NCI-H1105 treated with DMSO at 0.1 percent for 48 hours (cell line): ENCODE results near the gene CSNK2A2.

Source experiments
- DNase-seq: peaks from one replicate; lab custom pipeline; 2025; lab: John Stamatoyannopoulos, UW

CSNK2A2 gene

DNA sequence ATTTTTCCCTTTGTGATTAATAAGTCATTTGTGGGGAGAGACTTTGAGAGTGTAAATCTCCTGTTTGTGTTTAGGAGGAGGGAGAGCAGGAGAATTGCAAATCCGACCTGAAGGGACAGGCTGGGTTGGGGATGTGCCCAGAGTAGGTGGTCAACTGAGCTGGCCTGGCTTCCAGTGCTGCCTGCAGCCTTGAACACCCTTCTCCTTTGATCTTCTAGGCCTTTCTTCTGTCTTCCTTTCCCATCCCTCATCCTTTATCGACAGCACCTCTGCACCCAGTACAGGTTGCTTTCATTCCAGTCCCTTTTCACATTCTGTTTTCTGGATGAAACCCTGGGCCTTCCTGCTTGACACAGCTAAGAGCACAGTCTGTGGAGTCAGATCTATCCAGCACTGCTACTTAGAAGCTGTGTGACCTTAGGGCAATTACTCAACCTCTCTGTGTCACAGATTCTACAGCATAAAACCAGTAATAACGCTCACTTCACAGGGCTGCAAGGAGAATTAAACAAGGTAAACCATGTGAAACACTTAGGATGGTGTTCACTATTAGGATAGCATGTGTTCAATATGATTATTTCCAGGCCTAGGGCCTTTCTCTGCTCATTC is 1.0 kb upstream of the CSNK2A2 start:
- no peak for DNase-seq

DNA sequence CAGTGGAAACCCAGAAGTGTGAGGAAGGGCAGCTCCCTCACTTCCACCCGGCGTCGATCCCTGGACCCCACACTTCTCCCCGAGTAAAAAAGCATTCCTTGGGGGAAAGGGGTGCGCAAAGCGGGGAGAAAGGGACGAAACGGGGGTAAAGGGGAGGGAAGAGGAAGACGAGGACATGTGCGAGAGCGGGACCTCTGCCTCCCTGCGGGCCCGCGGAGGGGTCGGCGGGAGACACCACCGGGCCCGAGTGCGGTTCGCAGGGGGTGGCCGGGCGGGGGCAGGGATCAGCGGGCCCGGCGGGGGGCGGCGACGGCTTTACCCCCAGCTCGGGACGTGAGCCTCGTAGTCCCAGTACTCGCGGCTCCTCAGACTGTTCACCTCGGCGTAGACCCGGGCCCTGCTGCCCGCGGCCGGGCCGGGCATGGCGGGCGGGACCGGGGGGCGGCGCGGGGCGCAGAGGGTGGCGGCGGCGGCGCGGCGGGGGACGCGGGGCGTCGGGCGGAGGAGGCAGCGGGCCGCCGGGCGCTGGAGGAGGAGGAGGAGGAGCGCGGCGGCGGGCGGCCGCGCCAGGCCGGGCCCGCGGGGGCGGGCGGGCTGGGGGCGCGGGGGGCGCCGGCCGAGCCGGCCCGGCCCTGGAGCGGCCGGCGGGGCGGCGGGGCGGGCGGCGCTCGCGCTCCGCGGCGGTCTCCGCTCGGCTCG is 443 bp downstream of the CSNK2A2 start:
- DNase-seq, result no peak

DNA sequence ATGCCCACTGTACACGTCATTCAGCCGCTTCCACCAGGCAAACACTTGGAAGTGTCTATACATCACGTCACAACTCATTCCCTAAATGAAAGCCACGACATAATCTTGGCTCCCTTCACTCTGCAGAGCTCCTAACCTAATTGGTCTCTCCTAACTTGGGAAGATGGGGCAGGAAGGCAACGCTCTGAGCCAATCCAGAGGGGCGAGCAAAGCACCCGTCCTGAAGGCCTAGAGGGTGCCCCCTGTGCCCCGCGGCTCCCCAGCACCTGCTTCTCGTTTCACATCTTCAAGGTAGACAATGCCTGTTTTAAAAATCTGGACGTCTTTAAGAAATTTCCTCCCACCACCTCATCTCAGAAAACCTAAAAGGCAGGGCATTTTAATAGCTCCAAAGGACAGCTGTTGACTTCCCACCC is 1.0 kb downstream of the CSNK2A2 start:
- DNase-seq, result no peak

DNA sequence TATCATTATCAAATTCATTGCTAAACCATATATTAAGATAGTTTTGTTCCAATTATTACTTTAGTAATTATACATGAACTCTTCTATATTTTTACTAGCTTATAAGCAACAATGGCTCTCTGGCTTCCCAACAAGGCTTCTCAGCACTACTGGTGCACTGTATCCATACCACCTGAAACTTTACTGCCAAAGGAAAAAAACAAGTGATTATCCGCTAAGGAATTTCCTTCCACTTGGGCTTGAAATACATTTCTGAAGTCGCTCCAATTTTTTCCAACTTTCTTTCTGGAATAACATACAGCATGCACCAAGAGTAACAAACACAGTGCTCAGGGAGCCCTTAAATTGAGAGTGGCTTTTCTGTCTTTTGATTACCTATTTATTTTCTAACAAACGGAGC is 2.1 kb downstream of the CSNK2A2 start:
- no peak for DNase-seq

DNA sequence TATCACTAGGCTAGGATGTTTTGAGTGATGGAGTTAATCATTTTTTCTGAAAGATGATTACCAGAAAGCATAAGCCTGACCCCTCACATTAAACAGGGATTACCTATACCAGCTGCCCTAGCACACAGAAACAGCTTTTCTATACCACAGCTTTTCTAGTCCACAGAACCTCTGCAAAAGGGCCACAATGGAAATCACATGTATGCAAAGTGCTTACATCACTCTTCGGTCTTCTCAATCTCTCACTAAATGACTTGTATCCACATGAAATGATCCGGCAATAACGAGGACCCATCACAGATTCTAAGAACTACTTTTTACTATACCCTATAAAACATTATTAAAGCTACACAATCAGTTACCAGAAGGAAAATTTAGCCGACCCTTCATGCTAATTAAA is 2.6 kb downstream of the CSNK2A2 start:
- DNase-seq, result no peak

DNA sequence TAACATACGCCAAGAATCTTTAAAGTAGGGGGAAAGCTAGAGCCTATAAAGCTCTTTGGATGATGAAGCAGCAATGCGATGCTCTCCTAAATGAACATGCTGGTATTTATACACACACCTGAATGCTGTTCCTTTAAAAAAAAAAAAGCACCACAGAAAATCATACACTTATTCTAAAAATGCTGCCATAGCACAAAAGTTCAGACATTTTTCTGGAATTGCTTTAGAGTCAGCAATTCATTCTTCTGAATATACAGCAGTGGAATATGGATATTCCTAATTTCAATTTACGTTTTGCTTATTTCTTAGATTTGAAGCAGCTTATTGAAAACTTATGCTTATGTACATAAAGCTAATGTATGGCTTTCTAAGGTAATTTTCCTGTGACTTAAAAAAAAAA is 3.1 kb downstream of the CSNK2A2 start:
- DNase-seq, result no peak

DNA sequence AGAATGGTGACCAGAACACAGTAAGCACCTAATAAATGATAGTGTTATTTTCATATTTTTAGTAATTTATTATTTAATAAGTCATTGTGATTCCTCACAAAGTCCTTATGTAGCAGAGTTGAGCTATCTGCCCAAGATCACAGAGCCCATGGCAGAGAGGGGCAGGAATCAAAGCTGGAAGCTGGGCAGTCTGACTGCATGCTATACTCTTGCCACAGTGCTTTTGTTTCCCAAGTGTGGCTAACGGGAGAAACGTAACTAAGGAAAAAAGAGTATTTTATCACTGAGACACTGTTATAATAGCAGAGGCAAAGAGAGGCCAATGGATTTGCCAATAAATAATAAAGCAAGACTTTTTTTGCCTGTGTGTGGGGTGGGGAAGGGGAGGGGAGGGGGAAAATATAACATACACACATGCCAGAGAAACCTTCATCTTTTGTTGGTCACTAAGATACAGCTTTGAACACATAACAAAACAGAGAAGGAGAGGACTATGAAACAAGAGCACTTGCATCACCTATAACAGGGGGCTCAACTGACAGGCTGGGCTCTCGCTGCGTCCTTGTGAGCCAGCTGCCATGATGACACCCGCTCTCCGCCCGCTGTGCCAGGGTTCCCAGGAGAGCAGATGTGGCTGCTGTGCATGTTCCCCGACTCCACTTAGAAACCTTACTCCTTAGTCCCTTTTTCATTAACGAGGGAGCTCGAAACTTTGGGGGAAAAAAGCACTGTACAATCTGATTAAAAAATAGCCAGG is 10.1 kb downstream of the CSNK2A2 start:
- no peak for DNase-seq

DNA sequence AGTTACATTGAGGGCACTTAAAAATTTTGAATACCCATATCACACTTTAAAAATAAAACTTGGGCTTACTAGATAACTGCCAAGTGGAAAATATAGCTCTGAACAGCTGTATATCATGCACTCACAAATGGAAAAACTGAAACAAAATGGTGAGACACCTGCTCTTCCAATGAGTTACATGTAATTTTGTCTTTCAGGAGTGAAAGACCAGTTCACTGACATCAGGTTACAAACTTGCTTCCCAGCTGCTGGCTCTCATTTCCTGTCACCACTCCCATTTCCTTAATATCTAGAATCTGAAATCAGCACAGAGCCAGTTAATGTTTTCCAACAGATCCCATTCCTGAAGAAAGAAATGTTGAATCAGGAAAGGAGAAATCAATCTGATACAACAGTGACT is 10.8 kb downstream of the CSNK2A2 start:
- no peak for DNase-seq

DNA sequence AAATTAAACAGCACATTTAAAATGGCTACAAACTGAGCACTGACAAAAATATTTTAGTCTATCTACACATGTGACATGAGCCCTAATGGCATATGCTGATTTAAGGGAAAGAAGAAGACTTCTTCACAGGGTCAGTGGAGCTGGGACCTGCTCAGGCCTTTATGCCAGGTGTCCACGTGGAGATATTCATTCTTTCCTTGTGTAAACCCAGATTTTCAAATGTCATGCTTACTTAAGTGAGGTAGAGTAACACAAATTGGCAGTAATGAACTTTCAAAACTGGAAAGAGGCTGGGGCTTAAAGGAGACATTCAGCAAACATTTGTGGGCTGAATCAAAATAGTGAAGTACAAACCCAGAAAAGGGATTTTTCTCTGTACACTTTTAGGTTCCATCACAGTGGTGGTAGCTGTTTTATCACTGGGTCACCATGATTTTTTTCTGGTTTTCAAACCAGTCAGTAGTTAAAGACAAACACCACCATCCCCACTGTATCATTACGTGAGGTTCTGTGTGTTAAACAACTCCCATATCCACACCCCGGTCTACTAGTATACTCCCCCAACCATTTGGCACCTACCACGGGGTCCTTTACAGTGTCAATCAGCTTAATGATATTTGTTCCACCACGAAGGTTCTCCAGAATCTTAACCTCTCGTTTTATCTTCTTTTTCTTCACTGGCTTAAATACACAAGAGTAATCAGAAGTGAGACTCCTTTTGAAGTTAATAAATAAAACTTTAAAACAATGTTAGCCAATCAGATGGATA is 11.5 kb downstream of the CSNK2A2 start:
- no peak for DNase-seq

DNA sequence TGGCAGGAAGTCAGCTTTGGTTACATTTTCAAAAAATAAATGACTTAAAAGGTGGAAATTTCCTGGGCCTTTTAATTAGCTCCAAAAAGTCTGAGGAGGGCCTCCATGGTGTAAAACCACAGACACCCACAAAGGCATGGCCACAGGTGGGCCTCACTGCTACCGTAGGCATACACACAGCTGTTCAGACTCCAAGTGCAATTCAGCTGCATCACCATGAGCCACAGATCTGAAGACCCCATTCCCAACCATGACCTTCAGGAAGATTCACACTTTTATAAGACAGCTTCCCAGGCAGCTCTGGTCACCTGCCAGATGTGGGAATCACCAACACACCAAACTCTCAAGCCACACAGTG is 20.6 kb downstream of the CSNK2A2 start:
- DNase-seq, result no peak

DNA sequence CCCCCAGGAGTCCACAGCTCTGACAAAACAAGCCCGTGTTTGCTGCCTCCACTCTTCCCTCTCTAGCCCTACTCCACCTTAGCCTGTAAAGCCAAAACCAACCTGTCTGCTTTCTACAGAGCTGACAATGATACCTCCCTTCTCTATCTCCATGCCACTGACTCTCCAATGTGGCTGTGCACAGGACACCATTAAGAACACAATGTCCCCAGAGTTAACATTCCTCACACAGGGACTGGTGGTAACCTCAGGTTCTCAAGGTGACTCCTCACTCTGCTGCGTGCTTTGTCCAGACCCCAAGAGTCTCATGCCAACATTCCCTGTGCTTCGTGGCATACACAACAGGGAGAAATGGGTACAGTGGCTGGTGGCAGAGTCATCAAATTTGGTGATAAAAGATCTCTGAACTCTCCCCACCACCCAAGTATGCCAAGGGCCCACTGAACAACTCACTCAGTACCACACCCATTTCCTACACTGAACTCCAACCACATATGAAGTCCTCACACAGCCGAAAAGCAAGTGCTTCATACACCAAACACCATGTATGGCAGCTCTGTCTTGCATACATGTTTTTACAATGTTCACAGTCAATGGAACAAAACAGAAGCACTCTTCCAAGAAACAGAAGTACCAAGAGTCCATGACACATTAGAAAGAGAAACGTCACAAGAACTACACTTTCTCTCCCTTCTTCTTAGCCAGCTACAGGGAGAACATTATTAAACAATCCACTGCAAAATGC is 21.1 kb downstream of the CSNK2A2 start:
- DNase-seq, result no peak

DNA sequence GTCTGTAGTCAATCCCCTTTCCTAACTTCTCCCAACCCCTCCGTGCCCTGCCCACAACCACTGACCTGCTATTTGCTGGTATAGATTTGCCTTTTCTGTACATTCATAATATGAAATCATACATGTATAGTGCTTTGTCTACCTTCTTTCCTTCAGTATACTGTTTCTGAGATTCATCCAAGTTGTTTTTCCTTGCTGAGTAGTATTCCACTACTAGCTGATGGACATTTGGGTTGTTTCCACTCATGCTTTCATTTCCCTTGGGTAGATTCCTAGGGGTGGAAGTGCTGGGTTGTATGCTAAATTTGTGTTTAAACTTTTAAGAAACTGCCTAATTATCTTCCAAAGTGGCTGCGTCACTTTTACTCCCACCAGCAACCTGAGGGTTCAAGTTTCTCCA is 27.7 kb downstream of the CSNK2A2 start:
- DNase-seq, result no peak

DNA sequence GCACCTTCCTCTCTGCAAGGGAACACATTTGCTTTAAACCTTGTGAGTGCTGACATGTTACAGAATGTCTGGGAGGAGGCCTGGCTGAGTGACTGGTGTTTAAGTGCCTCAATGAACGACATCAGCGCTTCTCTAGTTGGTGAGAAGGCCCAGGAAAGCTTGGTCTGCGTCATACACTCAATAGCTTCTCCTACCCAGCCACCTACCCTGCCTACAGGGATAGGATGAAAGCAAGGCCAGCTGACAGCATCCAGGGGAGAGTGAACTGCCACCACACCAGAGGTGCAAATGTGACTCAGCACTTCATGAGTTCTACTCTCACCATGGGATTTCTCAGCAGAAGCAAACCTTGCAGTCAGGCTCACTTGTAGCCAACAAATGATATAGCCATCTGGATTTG is 37.1 kb downstream of the CSNK2A2 start:
- DNase-seq, result no peak

DNA sequence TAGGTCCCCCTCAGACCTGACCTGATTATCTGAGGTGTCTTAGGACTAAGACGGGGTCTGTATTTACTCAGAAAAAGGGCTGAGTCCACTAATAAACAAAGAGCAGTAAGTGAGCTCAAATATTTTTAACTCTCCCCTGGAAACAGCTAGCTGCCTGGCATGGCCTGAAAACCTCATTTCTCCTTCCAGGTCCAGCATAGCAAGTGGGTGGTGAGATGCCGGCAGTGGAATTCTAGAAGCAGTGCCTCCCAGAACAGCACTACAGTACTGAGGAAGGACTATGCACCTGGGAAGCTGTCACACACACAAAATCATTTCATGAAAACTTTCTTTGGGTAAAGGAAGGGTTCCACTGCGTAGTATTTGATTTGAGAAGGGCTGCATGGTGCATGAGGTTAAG is 39.2 kb downstream of the CSNK2A2 start:
- DNase-seq, result no peak

DNA sequence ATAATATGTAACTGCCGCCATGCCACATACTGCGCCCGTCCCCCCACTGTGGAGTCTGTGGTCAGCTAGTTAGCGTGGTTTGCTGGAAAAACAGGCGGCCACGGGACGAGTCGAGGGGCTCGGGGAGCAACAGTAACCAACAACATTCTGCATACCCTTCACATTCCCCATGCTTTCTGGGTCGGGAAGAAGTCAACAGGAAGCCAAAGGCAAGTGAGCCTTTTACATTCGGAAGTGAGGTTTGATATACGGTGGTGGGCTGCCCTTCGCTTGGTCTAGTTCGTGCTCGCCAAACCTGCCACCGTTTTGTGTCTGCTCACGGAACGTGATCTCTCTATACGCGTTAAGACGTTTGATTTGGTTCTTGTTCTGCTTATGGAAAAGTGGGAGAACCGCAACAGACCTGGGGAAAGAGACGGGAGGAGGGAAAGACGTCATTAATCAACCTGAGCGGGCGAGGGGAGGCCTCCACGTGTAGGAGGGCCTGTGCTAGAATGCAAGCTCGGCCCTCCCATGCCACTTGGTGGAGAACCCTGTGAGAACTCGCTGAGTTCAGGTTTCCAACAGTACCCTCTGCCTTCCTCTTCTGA is 39.9 kb downstream of the CSNK2A2 start:
- DNase-seq, result no peak

DNA sequence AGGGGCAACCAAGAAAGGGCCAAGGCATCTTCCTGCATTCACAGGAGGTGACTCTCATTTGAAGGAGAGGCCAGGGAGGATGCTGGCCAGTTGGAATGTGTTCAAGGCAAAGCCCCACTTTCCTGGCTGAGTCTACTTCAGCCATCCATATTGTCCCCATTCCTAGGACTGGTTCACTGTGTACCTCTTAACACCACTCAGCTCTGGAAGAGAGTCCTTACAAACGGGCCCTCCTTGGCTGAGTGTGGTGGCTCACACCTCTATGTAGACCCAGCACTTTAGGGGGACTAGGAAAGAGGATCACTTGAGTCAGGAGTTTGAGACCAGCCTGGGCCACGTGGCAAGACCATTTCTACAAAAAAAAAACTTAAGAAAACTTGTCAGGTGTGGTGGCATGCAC is 40.7 kb downstream of the CSNK2A2 start:
- DNase-seq, result no peak

DNA sequence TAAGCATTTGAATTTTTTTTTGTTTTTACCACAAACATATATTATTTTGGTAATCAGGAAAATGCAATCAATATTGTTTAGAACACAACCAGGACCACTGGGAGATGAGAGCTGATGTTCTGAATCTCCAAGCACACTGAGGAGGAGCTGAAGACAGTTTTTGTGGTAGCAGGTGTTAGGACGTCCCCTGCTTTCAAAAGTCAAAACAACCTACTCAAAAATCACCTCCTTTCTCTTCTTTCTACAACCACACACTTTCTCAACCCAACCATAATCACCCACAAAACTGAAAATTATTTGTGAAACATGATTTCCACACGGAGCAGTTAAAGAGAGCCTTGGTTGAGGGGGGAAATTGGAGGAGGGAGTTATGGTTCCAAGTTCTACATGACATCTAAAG is 42.1 kb downstream of the CSNK2A2 start:
- no peak for DNase-seq

DNA sequence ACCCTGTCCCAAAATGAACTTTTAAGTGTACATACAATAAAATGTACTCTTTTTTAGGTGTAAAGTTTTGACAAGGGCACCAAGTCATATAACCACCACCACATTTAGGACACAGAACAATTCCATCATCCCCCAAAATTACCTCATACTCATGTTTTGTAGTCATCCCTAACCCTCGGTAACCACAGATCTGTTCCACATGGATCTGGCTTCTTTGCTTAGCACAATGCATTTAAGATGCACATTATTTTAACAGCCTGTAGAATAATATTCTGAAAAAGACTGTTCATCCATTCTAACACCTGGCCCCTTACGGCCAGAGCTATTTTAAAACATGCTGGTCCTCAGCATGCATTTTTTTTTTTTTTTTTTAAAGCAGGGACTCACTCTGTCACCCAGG is 43.6 kb downstream of the CSNK2A2 start:
- no peak for DNase-seq

DNA sequence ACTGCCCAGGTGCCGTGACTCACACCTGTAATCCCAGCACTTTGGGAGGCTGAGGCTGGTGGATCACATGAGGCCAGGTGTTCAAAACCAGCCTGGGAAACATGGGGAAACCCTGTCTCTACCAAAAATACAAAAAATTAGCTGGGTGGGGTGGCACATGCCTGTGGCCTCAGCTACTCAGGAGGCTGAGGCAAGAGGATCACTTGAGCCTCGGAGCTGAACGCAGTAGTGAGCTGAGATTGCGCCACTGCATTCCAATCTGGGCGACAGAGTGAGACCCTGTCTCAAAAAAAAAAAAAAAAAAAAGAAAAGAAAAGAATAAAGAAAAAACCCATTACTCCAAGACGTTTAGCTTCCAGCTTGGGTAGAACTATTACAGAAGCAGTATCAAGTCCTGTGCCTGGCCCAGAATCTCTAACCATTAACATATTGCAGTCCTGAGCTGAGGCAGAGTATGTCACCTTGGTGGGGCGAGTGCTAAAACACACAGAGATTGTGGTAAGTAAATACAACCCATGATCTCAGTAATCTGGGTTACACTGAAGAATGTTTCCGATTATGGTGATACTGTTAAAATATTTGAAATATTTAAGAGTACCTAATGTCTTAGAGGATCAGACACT is 45.5 kb downstream of the CSNK2A2 start:
- no peak for DNase-seq

DNA sequence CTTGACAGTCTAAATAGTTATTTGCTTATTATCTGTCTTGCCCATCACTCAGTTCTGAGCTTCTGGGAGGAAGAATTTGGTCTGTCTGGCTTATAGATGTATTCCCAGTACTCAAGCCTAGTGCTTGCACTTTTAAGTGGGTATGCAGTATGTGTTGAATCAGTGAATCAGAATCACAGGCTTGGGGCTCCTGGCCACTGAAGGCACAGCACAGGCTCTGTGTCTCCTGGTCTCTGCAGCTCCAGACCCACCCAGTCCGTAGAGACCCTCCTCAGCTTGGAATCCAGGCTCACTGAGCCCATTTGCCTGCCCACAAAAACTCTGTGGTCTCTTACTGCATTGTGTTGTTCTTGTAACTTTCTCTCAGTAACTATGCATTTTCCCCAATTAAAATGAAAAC is 49.4 kb downstream of the CSNK2A2 start:
- DNase-seq, result no peak

DNA sequence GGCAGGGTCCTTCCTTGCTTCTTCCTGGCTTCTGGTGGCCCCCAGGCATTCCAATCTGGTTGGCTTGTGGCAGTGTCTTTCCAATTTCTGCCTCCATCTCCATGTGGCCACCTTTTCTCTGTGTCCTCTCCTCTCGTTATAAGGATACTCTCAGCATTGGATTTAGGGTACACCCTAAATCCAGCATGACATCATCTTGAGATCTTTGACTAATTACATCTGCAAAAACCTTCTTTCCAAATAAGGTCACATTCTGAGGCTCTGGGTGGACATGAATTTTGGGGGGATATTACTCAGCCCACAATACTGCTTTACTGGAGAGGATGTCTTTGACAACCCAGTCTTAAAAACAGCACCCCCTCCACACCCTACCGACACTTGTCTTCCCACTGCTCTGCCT is 49.8 kb downstream of the CSNK2A2 start:
- DNase-seq, result no peak
